Fibroblast of pulmonary artery (primary cell): ENCODE results near the gene NDUFA11.

Source experiments
- DNase-seq: peaks from one replicate; pipeline ENCODE4 v3.0.0-alpha.2; 2010; ENCODE audit warnings: low read depth
- H3K4me3 ChIP-seq: replicated peaks from 2 replicates; pipeline ENCODE4 v1.5.1; 2011; ENCODE audit warnings: low read depth, mild to moderate bottlenecking, control low read depth, low read length, moderate library complexity
- CTCF ChIP-seq: IDR thresholded peaks from 2 replicates; pipeline ENCODE4 v1.5.1; 2011; ENCODE audit warnings: mild to moderate bottlenecking, control low read depth, low read length, inconsistent platforms; ENCODE audit errors: missing control alignments

NDUFA11 gene

GRCh38 chr19:5932609-5933262 is 29.1 kb upstream of the NDUFA11 start:
- no peak for TF ChIP-seq CTCF
- no peak overlapping the region for H3K4me3 ChIP-seq
- no peak for DNase-seq

- DNase-seq = no peak
- TF ChIP-seq CTCF = no peak
- no peak overlapping the region for H3K4me3 ChIP-seq
Measured at GRCh38 chr19:5932146-5932545, 28.6 kb upstream of the NDUFA11 start.

GRCh38 chr19:5931251-5931650 is 27.7 kb upstream of the NDUFA11 start:
- no peak for TF ChIP-seq CTCF
- H3K4me3 ChIP-seq = no peak overlapping the region
- no peak for DNase-seq

- no peak for TF ChIP-seq CTCF
- no peak for DNase-seq
- no peak overlapping the region for H3K4me3 ChIP-seq
Measured at GRCh38 chr19:5929625-5930024, 26.0 kb upstream of the NDUFA11 start.

- TF ChIP-seq CTCF = no peak
Measured at GRCh38 chr19:5929179-5929578, 25.6 kb upstream of the NDUFA11 start.

GRCh38 chr19:5927441-5927821 is 23.8 kb upstream of the NDUFA11 start:
- DNase-seq = no peak
- H3K4me3 ChIP-seq = no peak overlapping the region
- no peak for TF ChIP-seq CTCF

More at GRCh38 chr19:5929179-5929578, 25.6 kb upstream of the NDUFA11 start:
- H3K4me3 ChIP-seq = no peak overlapping the region
- no peak for DNase-seq
